ENCODE measurements around the gene C1orf122.

C1orf122 gene

GRCh38 chr1:37846647-37847339 is 39.2 kb downstream of the C1orf122 start:
- DNase-seq: no peak

- no peak for DNase-seq
Measured at GRCh38 chr1:37849480-37849879, 41.9 kb downstream of the C1orf122 start.

DNA sequence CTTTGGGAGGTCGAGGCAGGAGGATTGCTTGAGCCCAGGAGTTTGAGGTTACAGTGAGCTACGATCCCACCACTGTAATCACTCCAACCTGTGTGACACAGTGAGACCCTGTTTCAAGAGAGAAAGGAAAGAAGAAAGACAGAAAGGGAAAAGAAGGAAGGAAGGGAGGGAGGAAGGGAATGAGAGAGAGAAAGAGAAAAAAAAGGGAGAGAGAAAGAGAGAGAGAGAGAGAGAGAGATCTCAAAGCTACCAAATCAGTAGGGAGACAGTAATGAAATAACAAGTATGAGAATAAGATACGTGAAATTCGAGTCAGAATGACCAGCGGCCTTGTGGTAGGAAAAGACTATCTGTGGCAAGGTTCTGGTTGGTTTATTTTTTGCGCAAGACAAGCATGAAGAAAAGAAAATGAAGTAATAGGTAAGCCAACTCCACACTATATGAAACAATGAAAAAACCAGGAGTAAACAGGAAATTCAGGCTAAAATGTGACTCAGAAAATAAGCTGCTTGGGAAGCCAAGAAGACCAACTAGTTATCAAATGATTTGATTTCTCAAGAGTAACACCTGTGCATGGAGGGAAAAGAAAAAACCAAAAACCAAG is 42.9 kb downstream of the C1orf122 start:
- no peak for DNase-seq

DNA sequence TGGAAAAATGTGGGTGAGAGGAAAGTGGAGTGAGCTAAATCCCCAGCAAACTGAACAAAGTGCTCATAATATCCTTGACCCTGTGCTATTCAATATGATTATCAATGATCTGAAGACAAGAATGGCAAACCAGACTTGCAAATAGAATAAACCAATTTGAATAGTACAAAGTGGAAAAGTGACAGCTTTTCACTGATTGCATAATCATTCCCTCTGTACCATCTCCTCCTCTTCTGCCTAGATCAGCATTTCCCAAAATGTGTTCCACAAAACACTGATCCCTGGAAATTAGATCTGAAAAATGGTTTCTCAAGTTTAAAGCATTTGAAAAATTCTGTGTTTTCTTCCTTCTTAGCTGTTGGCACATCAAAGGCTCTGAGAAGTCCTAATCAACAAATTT is 43.7 kb downstream of the C1orf122 start:
- DNase-seq: no peak

DNA sequence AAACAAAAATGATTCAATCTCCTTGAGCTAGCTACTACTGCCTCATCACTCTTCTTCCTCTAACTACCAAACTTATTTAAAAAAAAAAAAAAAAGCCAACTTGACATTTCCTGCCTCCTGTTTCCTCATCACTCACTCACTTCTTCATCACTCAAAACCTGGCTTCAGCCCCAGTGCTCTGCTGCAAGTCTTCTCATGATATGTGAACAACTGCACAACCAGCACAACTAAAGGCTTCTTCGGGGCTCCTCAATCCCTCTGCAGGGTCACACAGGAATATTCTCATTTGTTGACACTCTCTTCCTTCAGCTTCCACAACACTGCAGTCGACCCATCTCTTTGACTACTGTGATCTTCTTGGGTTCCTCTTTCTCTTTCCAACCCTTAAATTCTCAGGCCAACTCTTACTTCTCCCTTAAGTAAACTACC is 44.2 kb downstream of the C1orf122 start:
- DNase-seq: no peak

DNA sequence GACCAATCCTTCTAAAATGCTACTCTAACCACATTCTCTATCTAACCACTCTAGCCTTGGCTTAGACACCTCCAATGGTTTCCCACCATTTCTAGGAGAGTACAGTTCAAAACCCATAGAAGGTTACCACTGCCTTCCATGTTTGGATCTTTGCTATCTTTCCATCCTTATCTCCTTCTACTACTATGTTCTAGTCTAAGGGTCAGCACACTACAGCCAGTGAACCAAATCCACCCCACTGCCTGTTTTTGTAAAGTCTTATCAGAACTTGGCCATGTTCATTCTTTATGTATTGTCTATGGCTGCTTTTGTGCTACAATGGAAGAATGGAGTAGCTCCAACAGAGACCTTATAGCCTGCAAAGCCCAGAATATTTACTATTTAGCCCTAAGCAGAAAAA is 45.6 kb downstream of the C1orf122 start:
- DNase-seq: no peak

DNA sequence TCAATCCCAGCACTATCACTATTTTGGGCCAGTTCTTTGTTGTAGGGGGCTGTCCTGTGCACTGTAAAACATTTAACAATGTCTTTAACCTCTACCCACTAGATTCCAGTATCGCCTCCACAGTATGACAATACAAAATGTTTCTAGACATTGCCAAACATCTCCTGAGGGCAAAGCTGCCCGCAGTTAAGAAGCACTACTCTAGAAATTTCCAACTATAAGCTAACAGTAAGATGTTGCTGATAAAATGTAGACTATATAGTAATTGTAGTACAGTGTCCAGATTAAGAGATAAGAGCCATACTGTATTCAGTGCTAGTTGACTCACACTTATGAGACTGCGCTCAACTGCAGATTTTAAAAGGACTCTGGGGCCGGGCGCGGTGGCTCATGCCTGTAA is 46.8 kb downstream of the C1orf122 start:
- no peak for DNase-seq

Data from NCI-H1417 (cell line).